Measurements from ENCODE around the gene ANTXRL. TPM values are rescaled to one million over a fixed set of nuclear protein-coding genes. Genes with fewer than 3 reads are reported as not detected.

The ANTXRL gene
- total RNA-seq (2022; extraction: Qiagen RNA extraction) = 0.17 to 0.39 TPM (median 0.24 TPM) in 3 of 5 replicates, not detected in the others

GRCh38 chr10:46286991-46287693 lies at the start of gene ANTXRL:
ANTXRL (plus strand) TSS chr10:46286997; CDS start chr10:46287263, 266 bp downstream.

GRCh38 chr10:46375406-46375805 lies 88.6 kb downstream of the ANTXRL start, which contains the start of gene ANXA8L1:
ANXA8L1 (plus strand) TSS chr10:46375776; CDS start chr10:46375852, 76 bp downstream.

Other genes starting within 250 kb of the ANTXRL start
- 0.63 TPM in 1 of 5 replicates, not detected in the others for gene MSMB, start 240.7 kb upstream of the ANTXRL start, total RNA-seq (2022; extraction: Qiagen RNA extraction)
- 98.3 to 132 TPM (median 114 TPM) in 5 replicates for gene ANXA8L1, start 88.8 kb downstream of the ANTXRL start, total RNA-seq (2022; extraction: Qiagen RNA extraction)
- gene NPY4R, start 179.0 kb downstream of the ANTXRL start, total RNA-seq (2022; extraction: Qiagen RNA extraction) = 30.1 to 46.1 TPM (median 41.4 TPM) in 5 replicates

Data from A549 treated with Mapracorat at 1 μM for 4 hours (cell line).